ENCODE results near the gene KLF11. TPM values are rescaled to one million over a fixed set of nuclear protein-coding genes. Genes with fewer than 3 reads are reported as not detected.
"Not testable (repeated sequence)": the region's sequence is repeated elsewhere in the genome, so short reads cannot be mapped to it uniquely, and the experiment has no call there.

KLF11 gene
- total RNA-seq, 1 donor from 2014 or later: 13.1 TPM

GRCh38 chr2:10030311-10030736, 13.0 kb upstream of the KLF11 start:
- Mint-ChIP-seq H3K27ac (no peak overlapping the region), H3K9me3 (no peaks in the 10 kb centered on the region), H3K27me3 (no peaks in the 10 kb centered on the region), H3K4me3 (no peak overlapping the region), H3K4me1 (ENCODE audit: unreplicated experiment) (peaks cover 11% of the 10 kb centered on the region), H3K36me3 (no peaks in the 10 kb centered on the region)
- no peak for TF ChIP-seq CTCF (conservative IDR thresholded peaks at IDR 0.05)
- no peak for DNase-seq (ENCODE audit: extremely low spot score, unreplicated experiment)

GRCh38 chr2:10030798-10031197, 12.6 kb upstream of the KLF11 start:
- not testable (repeated sequence) for H3K27ac Mint-ChIP-seq; DNase-seq (ENCODE audit: extremely low spot score, unreplicated experiment); H3K4me3 Mint-ChIP-seq; H3K9me3 Mint-ChIP-seq; H3K27me3 Mint-ChIP-seq; H3K36me3 Mint-ChIP-seq
- peaks cover 11% of the 10 kb centered on the region for H3K4me1 Mint-ChIP-seq (ENCODE audit: unreplicated experiment)

- no peaks in the 10 kb centered on the region for H3K27me3 Mint-ChIP-seq
- H3K36me3 Mint-ChIP-seq: no peaks in the 10 kb centered on the region
- H3K27ac Mint-ChIP-seq: no peak overlapping the region
- no peak for TF ChIP-seq CTCF (conservative IDR thresholded peaks at IDR 0.05)
- peaks cover 11% of the 10 kb centered on the region for H3K4me1 Mint-ChIP-seq (ENCODE audit: unreplicated experiment)
- H3K4me3 Mint-ChIP-seq: no peak overlapping the region
- no peak for DNase-seq (ENCODE audit: extremely low spot score, unreplicated experiment)
- no peaks in the 10 kb centered on the region for H3K9me3 Mint-ChIP-seq
Measured at GRCh38 chr2:10031886-10032745, 11.2 kb upstream of the KLF11 start.

GRCh38 chr2:10032746-10033105, 10.6 kb upstream of the KLF11 start:
- Mint-ChIP-seq H3K36me3 (no peaks in the 10 kb centered on the region), H3K4me1 (ENCODE audit: unreplicated experiment) (peaks cover 11% of the 10 kb centered on the region), H3K4me3 (no peak overlapping the region), H3K27ac (no peak overlapping the region), H3K9me3 (no peaks in the 10 kb centered on the region), H3K27me3 (no peaks in the 10 kb centered on the region)
- no peak for DNase-seq (ENCODE audit: extremely low spot score, unreplicated experiment)
- no peak for TF ChIP-seq CTCF (conservative IDR thresholded peaks at IDR 0.05)

- Mint-ChIP-seq H3K27me3 (no peaks in the 10 kb centered on the region), H3K27ac (no peak overlapping the region), H3K4me1 (ENCODE audit: unreplicated experiment) (peaks cover 11% of the 10 kb centered on the region), H3K9me3 (no peaks in the 10 kb centered on the region), H3K4me3 (no peak overlapping the region), H3K36me3 (no peaks in the 10 kb centered on the region)
- DNase-seq (ENCODE audit: extremely low spot score, unreplicated experiment): no peak
- no peak for TF ChIP-seq CTCF (conservative IDR thresholded peaks at IDR 0.05)
Measured at GRCh38 chr2:10033251-10034006, 9.9 kb upstream of the KLF11 start.

All from type B pancreatic cell (in vitro differentiated cells).